ENCODE measurements around the gene ELFN2. TPM values are rescaled to one million over a fixed set of nuclear protein-coding genes. Genes with fewer than 3 reads are reported as not detected.

Gene ELFN2
- total and polyA plus RNA-seq, 8 donors = 0.70 to 4.9 (median 1.5) TPM

GRCh38 chr22:37454857-37455686 is 27.8 kb upstream of the ELFN2 start:
- peaks cover 0 to 5% of the 10 kb centered on the region in 2 donors for H3K4me1 ChIP-seq
- ATAC-seq = peak; percentile 85
- peak in 3 of 4 donors; percentile 45 to 86 (median 75) for DNase-seq

GRCh38 chr22:37453696-37454095 is 26.4 kb upstream of the ELFN2 start:
- Histone ChIP-seq H3K27me3 (peaks cover 0 to 31% of the 10 kb centered on the region in 2 donors), H3K36me3 (no peaks in the 10 kb centered on the region), H3K4me1 (peaks cover 0 to 5% of the 10 kb centered on the region in 2 donors), H3K27ac (no peak overlapping the region), H3K9me3 (no peaks in the 10 kb centered on the region), H3K4me3 (no peak overlapping the region)
- no peak for ATAC-seq
- peak in 1 of 4 donors; percentile 56 for DNase-seq
- no peak for TF ChIP-seq CTCF (IDR thresholded peaks at IDR 0.05)
- intact Hi-C loops (cut with DNase I) = loop anchor here in 1 of 2 donors (10.0 kb wide), 1 partner anchor 139 kb away; no protein-coding TSS in a partner anchor

More at GRCh38 chr22:37454857-37455686, 27.8 kb upstream of the ELFN2 start:
- no peak for TF ChIP-seq CTCF (IDR thresholded peaks at IDR 0.05)
- peaks cover 0 to 18% of the 10 kb centered on the region in 2 donors for H3K27me3 ChIP-seq
- intact Hi-C loops (cut with DNase I) = loop anchor here in 1 of 2 donors (10.0 kb wide), 1 partner anchor 140 kb away; no protein-coding TSS in a partner anchor
- no peaks in the 10 kb centered on the region for H3K36me3 ChIP-seq
- H3K9me3 ChIP-seq = no peaks in the 10 kb centered on the region
- no peak overlapping the region for H3K4me3 ChIP-seq
- H3K27ac ChIP-seq = peak overlapping the region in 1 of 2 donors; percentile 58

GRCh38 chr22:37451218-37451617 is 23.9 kb upstream of the ELFN2 start:
- no peak for TF ChIP-seq CTCF (IDR thresholded peaks at IDR 0.05)
- H3K27ac ChIP-seq = no peak overlapping the region
- intact Hi-C loops (cut with DNase I) = loop anchor here in 1 of 2 donors (10.0 kb wide), 1 partner anchor 136 kb away; no protein-coding TSS in a partner anchor
- DNase-seq (no peak), ATAC-seq (no peak)
- peaks cover 0 to 20% of the 10 kb centered on the region in 2 donors for H3K27me3 ChIP-seq
- H3K4me1 ChIP-seq = peaks cover 0 to 5% of the 10 kb centered on the region in 2 donors
- H3K36me3 ChIP-seq = no peaks in the 10 kb centered on the region
- H3K9me3 ChIP-seq = no peaks in the 10 kb centered on the region
- no peak overlapping the region for H3K4me3 ChIP-seq

- no peaks in the 10 kb centered on the region for H3K36me3 ChIP-seq
- H3K4me1 ChIP-seq = no peaks in the 10 kb centered on the region
- DNase-seq = peak in 1 of 4 donors; percentile 34
- H3K27me3 ChIP-seq = peaks cover 0 to 16% of the 10 kb centered on the region in 2 donors
- intact Hi-C loops (cut with DNase I) = loop anchor here in 1 of 2 donors (10.0 kb wide), 1 partner anchor 135 kb away; no protein-coding TSS in a partner anchor
- H3K9me3 ChIP-seq = no peaks in the 10 kb centered on the region
- no peak for TF ChIP-seq CTCF (IDR thresholded peaks at IDR 0.05)
- ATAC-seq = no peak
- no peak overlapping the region for H3K4me3 ChIP-seq
- no peak overlapping the region for H3K27ac ChIP-seq
Measured at GRCh38 chr22:37449331-37450001, 22.2 kb upstream of the ELFN2 start.

Data from left lung (tissue), 10 donors.